CD4-positive, alpha-beta T cell treated with Interleukin-12 subunit alpha and Interleukin-12 subunit beta, for 1 hour (primary cell): ENCODE results near the gene UBAC2.
"Not testable (repeated sequence)": the region's sequence is repeated elsewhere in the genome, so short reads cannot be mapped to it uniquely, and the experiment has no call there.

ENCODE experiments used
- DNase-seq: peaks from one replicate; pipeline ENCODE4 v3.0.0-alpha.2; 2020

Gene UBAC2

DNA sequence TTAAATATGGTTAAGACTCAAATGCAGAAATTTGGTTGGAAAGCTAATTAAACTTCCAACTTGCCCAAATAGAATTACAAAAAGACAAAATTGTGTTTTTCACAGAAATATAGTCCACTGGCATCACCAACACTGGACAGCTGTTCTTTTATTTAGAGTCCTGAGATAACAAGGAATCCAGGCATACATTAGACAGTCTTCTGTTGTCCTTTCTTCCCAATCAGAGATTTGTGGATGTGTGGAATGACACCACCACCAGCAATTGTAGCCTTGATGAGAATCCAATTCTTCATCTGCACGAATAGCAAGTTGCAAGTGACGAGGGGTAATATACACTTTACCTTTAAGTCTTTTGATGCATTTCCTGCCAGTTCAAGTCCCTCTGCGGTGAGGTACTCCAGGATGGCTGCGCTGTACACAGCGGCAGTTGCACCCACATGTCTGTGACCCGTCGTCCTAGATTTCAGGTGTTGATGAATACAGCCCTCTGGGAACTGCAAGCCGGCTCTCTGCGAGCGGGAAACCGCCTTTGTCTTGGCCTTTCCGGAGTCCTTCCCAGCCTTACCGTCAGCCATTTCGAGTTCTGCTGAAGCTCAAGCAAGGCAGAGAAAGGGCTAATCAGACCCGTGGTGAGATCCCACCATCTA lies 14.7 kb downstream of the UBAC2 start:
- peak; percentile 72 for DNase-seq

DNA sequence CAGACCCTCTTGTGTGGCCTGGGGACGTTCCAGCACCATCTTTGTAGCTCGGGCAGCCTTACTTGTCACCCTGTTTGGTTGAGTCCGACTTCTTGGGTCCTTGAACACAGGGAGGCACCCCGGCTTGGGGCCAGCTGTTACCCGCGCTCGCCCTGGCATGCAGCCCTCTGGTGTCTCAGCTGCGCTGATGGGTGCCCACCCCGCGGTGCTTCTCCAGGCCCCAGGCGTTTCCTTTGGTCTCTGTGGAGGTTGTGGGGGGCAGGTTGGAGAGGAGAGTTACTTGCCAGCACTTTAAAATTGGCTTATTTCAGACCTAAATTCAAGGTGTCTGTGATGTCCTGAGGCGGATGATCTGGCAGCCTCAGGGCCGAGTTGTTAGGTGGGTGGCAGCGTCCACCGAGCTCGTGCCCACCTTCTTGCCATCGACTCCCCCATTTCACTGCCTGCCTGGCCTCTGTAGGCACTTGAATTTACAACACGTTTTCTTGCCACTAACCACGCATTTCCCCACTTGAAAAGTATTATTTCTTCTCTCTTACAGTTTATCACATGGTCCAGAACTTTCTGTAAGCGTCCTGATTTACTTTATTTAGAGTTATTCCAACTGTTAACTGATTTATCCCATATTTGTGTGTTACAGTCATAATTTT lies 16.9 kb downstream of the UBAC2 start:
- no peak for DNase-seq

GRCh38 chr13:99218126-99218525 lies 17.5 kb downstream of the UBAC2 start:
- no peak for DNase-seq

DNA sequence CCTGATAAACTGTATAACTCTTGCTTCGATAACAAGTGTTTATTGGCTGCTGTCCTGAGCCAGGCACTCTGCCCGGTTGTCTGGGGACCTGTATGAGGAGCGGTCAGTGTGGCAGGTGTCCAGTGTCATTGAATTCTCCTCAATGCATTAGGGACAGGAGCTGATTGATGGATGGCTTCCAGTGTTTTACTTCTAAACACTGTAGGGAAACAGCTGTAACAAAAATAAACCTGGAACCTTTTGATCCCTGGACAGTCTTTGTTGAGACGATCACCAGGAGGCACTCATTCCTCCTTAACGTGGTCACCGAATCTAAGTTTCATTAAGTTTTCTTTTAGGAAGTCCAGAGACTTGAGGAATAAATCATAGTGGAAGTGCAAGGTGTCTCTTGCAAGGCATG lies 17.9 kb downstream of the UBAC2 start:
- no peak for DNase-seq

DNA sequence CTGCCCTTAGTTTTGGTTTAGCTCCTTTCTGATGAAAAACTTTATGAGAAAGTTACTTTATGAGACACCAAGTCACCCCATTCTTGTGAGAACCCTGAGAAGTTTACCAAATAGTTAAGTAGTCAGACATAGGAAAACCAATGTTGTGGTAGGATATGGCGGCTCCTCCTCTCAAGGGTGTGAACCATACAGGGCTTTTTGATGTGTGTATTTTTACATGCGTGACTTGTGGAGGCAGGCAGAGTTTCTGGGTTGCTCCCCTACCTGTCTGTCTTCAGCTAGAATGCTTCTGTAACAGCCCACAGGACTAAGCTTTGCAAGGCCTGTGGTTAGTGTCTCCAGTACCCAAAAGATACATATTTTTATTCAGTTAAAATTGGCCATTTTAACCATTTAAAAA lies 18.3 kb downstream of the UBAC2 start:
- DNase-seq, result peak; percentile 82

- peak; percentile 58 for DNase-seq
Measured at GRCh38 chr13:99220199-99220935, 19.7 kb downstream of the UBAC2 start.

DNA sequence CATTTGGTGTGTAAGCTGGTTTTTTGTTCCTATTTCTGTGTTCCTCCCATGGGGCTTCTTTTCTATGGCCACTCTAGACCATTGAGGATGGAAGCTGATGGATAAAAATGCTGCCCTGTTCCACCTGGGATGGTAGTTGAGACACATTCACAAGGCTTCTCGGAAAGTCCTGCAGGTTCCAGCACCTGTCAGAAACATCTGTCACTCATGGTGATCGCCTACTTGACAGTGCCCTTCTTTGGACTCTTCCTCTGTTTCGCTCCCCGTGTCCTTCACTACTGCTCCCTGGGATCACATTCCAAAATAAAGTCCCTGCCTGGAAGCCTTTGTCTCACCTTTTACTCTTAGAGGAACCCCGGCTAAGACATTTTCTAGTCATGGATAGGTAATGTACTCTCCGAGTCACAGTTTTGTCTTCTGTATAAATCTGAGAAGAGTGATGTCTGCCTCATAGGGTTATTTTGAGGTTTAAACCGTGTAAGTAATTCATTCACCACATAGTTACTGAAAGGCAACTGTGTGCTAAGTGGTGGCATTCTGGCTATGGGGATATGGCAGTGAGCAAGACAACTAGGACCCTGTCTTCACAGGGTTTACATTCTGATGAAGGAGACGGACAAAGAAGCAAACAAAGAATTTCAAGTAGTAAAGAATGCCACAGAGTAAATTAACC lies 21.0 kb downstream of the UBAC2 start:
- no peak for DNase-seq

DNA sequence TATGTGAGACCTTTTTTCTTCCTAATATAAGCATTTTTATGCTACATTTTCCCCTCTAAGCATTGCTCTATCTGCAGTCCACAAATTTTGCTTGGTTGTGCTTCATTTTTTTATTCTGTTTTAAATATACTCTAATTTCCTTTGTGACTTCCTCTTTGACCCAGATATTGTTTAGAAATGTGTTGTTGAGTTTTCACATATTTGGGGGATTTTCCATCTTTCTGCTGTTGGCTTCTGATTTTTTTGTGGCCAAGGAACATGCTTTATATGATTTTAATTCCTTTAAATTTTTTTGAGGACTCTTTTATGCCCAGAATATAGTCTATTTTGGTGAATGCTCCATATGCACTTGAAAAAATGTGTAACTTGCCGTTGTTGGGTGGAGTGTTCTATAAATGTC lies 22.9 kb downstream of the UBAC2 start:
- DNase-seq, result no peak

- DNase-seq, result no peak
Measured at GRCh38 chr13:99224021-99224420, 23.4 kb downstream of the UBAC2 start.

- DNase-seq, result no peak
Measured at GRCh38 chr13:99225078-99225477, 24.4 kb downstream of the UBAC2 start.

DNA sequence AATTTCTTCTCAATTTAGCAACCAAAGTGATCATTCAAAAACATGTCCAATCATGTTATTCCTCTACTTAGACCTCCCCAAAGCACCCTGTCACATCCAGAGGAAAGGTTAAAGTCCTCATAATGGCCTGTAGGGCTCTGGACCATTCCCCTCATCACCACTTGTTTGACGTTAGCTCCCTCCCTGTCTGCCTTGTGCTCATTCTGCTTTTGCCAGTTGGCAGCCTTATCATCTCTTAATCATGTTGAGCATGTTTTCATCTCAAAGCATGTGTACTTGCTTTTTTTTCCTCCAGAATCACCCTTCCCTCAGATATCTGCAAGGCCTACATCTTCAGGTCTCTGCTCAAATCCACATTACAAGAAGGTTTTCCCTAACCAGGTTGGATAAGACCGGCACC lies 25.9 kb downstream of the UBAC2 start:
- DNase-seq, result no peak

DNA sequence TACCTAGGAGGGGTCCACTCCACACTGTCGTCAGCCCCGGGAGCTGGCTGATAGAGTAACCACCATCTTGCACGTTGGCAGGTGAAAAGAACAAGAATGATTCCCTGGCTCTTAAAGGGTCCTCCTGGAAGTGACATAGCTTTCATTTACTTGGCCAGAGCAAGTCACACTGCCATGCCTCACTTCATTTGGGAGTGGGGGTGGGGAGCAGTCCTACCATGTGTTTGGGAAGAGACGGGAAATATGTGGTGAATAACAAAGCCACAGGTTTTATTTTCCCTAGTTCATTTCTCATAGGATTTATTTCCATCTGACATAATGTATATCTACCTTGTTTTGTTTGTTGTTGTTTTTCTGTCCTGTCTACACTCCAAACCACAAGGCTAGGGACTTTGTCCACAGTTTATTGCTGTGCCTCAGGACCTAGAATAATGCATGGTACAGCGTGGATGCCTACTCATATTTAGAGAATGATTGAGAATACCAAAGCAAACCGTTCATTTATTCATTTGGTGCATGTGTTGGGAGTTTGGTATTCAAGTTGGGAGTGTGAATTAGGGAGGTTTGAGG lies 26.8 kb downstream of the UBAC2 start:
- no peak for DNase-seq

DNA sequence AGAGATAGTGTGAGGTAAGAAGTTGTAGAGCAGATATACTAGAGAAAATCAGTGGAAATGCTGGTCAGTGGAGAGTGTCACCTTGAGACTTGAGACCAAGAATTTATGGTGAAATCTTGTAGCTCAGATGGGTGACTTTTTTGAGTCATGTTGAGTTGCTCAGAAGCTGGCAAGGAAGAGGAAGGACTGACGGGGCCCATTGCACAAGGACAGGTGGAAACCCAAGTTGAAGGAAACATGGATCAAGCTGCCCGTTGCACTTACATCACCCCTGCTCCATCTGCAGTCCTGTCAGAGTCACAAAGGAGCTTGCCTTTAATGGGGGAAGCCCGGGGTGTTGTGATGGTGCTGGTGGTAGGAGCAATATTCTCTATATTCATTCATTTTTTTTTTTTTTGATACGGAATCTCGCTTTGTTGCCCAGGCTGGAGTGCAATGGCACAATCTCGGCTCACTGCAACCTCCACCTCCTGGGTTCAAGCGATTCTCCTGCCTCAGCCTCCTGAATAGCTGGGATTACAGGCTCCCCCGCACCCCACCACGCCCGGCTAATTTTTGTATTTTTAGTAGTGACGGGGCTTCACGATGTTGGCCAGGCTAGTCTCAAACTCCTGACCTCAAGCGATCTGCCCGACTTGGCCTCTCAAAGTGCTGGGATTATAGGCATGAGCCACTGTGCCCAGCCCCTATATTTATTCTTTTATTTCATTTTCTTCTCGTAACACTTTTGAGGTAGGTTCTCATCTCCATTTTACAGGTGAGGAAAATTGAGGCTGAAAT lies 27.4 kb downstream of the UBAC2 start:
- DNase-seq, result no peak

- DNase-seq, result no peak
Measured at GRCh38 chr13:99228737-99229691, 28.4 kb downstream of the UBAC2 start.

DNA sequence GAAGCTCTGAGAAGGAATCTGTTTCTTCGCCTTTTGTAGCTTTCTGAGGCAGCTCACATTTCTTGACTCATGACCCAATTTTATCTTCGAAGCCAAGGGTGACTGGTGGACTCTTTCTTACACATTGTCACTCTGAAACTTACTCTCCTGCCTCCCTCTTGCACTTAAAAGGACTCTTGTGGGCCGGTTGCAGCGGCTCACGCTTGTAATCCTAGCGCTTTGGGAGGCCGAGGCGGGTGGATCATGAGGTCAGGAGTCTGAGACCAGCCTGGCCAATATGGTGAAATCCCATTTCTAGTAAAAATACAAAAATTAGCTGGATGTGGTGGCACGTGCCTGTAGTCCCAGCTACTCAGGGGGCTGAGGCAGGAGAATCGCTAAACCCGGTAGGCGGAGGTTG lies 29.9 kb downstream of the UBAC2 start:
- DNase-seq, result not testable (repeated sequence)

DNA sequence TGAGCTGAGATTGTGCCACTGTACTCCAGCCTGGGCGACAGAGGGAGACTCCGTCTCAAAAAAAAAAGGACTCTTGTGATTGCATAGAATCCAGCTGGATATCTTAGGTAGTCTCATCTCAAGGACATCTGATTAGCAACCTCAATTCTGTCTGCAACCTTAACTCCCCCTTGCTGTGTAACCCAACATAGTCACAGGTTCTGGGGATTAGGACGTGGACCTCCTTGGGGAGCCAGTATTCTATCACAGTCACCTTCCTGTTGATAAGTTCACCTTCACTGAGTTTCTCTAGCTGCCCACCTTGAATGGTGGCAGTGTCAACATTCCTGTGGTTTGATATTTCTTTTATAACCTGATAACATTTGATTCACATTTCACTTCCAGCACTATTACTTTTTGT lies 30.3 kb downstream of the UBAC2 start:
- DNase-seq, result no peak

GRCh38 chr13:99231721-99232120 lies 31.1 kb downstream of the UBAC2 start:
- no peak for DNase-seq

DNA sequence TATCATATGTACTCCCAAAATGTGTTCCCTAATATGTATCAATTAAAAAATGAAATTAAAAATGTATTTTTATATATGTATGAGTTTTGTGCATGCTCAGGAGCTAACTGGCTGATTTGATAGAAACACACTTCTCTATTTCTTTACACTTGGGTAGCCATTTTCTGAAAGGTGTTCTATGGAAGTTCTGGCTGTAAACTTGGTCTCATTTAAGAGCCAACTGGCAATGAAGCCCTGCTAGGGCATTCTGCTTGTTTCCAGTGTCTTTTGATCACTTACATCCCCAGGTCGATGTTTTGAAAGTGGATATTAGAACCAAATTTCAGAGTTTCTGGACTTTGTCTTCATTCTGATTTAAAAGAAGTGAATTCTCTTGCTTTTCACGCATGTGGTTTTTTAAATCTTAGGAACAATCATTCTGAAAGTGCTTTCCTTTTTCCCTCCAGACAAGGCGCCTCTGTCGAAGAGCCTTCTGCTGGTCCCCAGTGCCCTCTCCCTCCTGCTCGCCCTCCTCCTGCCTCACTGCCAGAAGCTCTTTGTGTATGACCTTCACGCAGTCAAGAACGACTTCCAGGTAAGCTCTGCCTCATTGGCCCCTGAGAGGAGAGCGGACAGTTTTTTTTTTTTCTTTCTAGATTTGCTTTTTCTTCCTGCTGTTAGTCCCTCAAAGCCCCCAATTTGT lies 37.5 kb downstream of the UBAC2 start:
- peak; percentile 59 for DNase-seq

GRCh38 chr13:99246100-99246499 lies 45.4 kb downstream of the UBAC2 start:
- no peak for DNase-seq

GRCh38 chr13:99249178-99249577 lies 48.5 kb downstream of the UBAC2 start:
- not testable (repeated sequence) for DNase-seq

GRCh38 chr13:99249606-99250005 lies 49.0 kb downstream of the UBAC2 start:
- DNase-seq, result not testable (repeated sequence)
